Pancreas (tissue), 10 donors: ENCODE data around the gene MAP2K4. TPM values are rescaled to one million over a fixed set of nuclear protein-coding genes. Genes with fewer than 3 reads are reported as not detected.

Experiments used
- ATAC-seq, 4 donors: fragments of 200-7000 bp; cut with Tn5 transposase; one replicate each; pipeline versions ENCODE4 v1.8.0 to v1.9.1; 2020; ENCODE audit warnings: mild to moderate bottlenecking in 4 of 4, moderate library complexity in 4 of 4
- DNase-seq, 6 donors: peaks; one replicate each; pipeline ENCODE4 v3.0.0-alpha.2; 2020
- FAIRE-seq: peaks from 2 replicates; lab custom pipeline; 2012; peaks lifted over from hg19 to GRCh38; lab: Jason Lieb, UNC
- H3K27ac ChIP-seq, 4 donors: fragments of 200-600 bp; sonication (generic); 1 replicate in 3 of 4; 2 replicates in 1 of 4; pipeline versions ENCODE4 v1.5.0 to v1.8.0; 2020
- H3K27me3 ChIP-seq, 4 donors: fragments of 200-600 bp; one replicate each; pipeline ENCODE4 v1.8.0; 2021
- H3K36me3 ChIP-seq, 3 donors: fragments of 200-600 bp; sonication (generic) in 1 of 3; one replicate each; pipeline versions ENCODE4 v1.5.0 to v1.8.0; 2020 to 2021
- H3K4me1 ChIP-seq, 3 donors: fragments of 200-600 bp; one replicate each; pipeline ENCODE4 v1.8.0; 2021
- H3K4me3 ChIP-seq, 4 donors: fragments of 200-600 bp; sonication (generic) in 2 of 4; one replicate each; pipeline versions ENCODE4 v1.5.0 to v1.8.0; 2020 to 2021
- H3K9me3 ChIP-seq, 4 donors: fragments of 200-600 bp; one replicate each; pipeline ENCODE4 v1.8.0; 2021
- WGBS, 2 donors: extraction: QIAGEN DNeasy Blood & Tissue Kit; methylation state at CpG; one replicate each; pipeline ENCODE4 v1.1.7; 2013; 5-methylcytosine and 5-hydroxymethylcytosine counted together
- intact Hi-C, 3 donors: fragments of 100-400 bp; cut with DNase I; formaldehyde crosslinking; loops; one replicate each; pipeline versions ENCODE4 v1.11.1 to v1.14.2; 2022
- polyA plus RNA-seq, 2 donors: library from polyadenylated mRNA; stranded (reverse); fragments of 200-250 nt; gene quantifications; one replicate each; pipeline ENCODE4 v1.2.3, GENCODE V29; 2013
- total RNA-seq, 6 donors: library from RNA; stranded (reverse); fragmentation: NEBNext Ultra II Directional in 4 of 6; extraction: Animal tissue kit (Norgen Biotek cat#: 25700) in 4 of 6; gene quantifications; one replicate each; pipeline versions ENCODE4 v1.2.1 to v1.2.4, GENCODE V29; 2021 to 2023
- TF ChIP-seq, protein P1 (sequence below), 4 donors: fragments of 200-600 bp; sonication (generic) in 3 of 4; IDR thresholded peaks; one replicate each; pipeline versions ENCODE4 v1.5.0 to v1.8.0; 2021; ENCODE audit warnings: antibody characterized with exemption in 4 of 4
- donor health status: healthy with polysubstance abuse.
- donor health status: DM: no; HTN: no; CAD: no; lungs with moderate emphysema.
- donor health status: DM: no; HTN: no; CAD: no.
- donor health status: control.
- donor health status: control.
- donor health status: Bipolar disorder and iron deficiency.
- donor health status: DM: yes; HTN: yes; CAD: no.
- donor health status: DM: no; HTN: no; CAD: no.
- donor health status: DM: no; HTN: no; CAD: no.
- donor health status: DM: yes; HTN: yes; CAD: no.

Gene MAP2K4
- total and polyA plus RNA-seq, 8 donors = 4.9 to 20.4 (median 12.7) TPM

GRCh38 chr17:11986179-11986941 lies 34.3 kb upstream of the MAP2K4 start:
- 85 to 89% methylated on average over 4 of the region's 4 CpGs for WGBS, 2 donors
- Histone ChIP-seq H3K9me3 (no peaks in the 10 kb centered on the region), H3K4me3 (no peak overlapping the region), H3K27me3 (no peaks in the 10 kb centered on the region), H3K4me1 (no peaks in the 10 kb centered on the region), H3K27ac (no peak overlapping the region), H3K36me3 (peaks cover 0 to 6% (median 6%) of the 10 kb centered on the region in 3 donors)
- TF ChIP-seq, protein P1, sequence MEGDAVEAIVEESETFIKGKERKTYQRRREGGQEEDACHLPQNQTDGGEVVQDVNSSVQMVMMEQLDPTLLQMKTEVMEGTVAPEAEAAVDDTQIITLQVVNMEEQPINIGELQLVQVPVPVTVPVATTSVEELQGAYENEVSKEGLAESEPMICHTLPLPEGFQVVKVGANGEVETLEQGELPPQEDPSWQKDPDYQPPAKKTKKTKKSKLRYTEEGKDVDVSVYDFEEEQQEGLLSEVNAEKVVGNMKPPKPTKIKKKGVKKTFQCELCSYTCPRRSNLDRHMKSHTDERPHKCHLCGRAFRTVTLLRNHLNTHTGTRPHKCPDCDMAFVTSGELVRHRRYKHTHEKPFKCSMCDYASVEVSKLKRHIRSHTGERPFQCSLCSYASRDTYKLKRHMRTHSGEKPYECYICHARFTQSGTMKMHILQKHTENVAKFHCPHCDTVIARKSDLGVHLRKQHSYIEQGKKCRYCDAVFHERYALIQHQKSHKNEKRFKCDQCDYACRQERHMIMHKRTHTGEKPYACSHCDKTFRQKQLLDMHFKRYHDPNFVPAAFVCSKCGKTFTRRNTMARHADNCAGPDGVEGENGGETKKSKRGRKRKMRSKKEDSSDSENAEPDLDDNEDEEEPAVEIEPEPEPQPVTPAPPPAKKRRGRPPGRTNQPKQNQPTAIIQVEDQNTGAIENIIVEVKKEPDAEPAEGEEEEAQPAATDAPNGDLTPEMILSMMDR (IDR thresholded peaks at IDR 0.05) = no peak
- DNase-seq (no peak), FAIRE-seq (no peak), ATAC-seq (peak in 1 of 4 donors; percentile 53)
- intact Hi-C loops = loop anchor here in 1 of 3 donors (10.0 kb wide), 1 partner anchor 1112 kb away; no protein-coding TSS in a partner anchor

- intact Hi-C loops = loop anchor here in 1 of 3 donors (10.0 kb wide), 1 partner anchor 1112 kb away; no protein-coding TSS in a partner anchor
- Histone ChIP-seq H3K27ac (no peak overlapping the region), H3K4me3 (no peak overlapping the region), H3K4me1 (no peaks in the 10 kb centered on the region), H3K27me3 (no peaks in the 10 kb centered on the region), H3K9me3 (no peaks in the 10 kb centered on the region), H3K36me3 (peaks cover 0 to 9% (median 6%) of the 10 kb centered on the region in 3 donors)
- ATAC-seq (peak in 3 of 4 donors; percentile 76 to 80 (median 78)), FAIRE-seq (no peak), DNase-seq (no peak)
- TF ChIP-seq, protein P1 (IDR thresholded peaks at IDR 0.05) = peak; percentile 16 to 47 (median 38)
- WGBS, 2 donors = 30 to 39% methylated on average over 5 of the region's 5 CpGs
Observed at GRCh38 chr17:11986942-11987329, 33.7 kb upstream of the MAP2K4 start.

DNA sequence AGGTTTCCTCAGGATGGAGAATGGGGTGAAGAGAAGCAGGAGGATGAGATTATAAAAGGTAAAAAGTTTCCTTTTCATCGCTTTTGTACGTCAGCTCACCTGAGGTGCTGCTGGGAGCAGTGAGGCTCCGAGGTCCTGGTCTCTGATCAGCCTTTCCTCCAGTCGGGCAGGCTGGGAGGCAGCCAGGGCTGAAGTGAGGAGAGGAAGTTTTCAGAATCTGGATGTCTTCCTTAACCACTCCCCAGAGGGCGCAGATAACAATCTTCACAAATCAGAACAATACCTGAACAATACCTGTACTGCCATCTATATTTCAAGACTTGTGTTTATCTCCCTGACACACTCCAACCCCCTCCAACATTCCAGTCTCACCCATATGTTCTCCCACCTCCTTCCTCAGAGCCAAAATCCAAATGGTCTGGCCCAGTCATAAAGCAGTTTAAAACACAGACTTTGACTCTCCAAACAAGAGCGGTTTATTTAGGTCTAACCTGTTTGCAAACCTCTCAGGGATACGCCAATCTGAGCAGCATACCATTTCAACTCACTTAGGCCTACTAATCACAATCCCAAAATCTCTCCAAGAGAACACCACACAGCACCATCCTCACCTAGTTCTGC lies 30.2 kb upstream of the MAP2K4 start:
- intact Hi-C loops = no loop called here
- no peak overlapping the region for H3K4me3 ChIP-seq
- no peaks in the 10 kb centered on the region for H3K4me1 ChIP-seq
- no peaks in the 10 kb centered on the region for H3K27me3 ChIP-seq
- H3K9me3 ChIP-seq = no peaks in the 10 kb centered on the region
- H3K36me3 ChIP-seq = peaks cover 0 to 7% (median 0%) of the 10 kb centered on the region in 3 donors
- 88 to 95% methylated on average over 7 of the region's 7 CpGs for WGBS, 2 donors
- FAIRE-seq = no peak
- no peak for ATAC-seq
- TF ChIP-seq, protein P1 (IDR thresholded peaks at IDR 0.05) = no peak
- no peak for DNase-seq
- H3K27ac ChIP-seq = no peak overlapping the region

DNA sequence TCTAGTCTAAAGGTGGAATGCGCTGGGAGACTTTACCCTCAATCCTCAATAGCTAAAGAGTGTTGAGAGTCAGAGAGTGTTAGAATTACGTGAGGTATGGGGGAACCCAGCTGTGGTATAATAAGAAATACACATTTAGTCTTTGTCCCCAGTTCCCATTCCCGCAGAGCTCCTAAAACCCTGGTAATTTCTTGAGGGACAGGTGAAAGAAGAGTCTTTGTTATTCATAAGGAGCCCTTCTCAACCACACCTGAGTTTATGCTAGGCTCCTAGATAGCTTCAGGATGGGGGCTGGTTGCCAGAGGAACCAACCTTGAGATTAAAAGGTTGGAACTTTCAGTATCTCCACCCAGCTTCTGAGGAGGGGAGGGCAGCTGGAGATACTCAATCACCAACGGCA lies 29.2 kb upstream of the MAP2K4 start:
- intact Hi-C loops = no loop called here
- peaks cover 0 to 7% (median 0%) of the 10 kb centered on the region in 3 donors for H3K36me3 ChIP-seq
- FAIRE-seq = no peak

More for the DNA sequence above, 29.2 kb upstream of the MAP2K4 start:
- Histone ChIP-seq H3K9me3 (no peaks in the 10 kb centered on the region), H3K27me3 (no peaks in the 10 kb centered on the region), H3K4me1 (peaks cover 0 to 8% (median 4%) of the 10 kb centered on the region in 3 donors), H3K27ac (no peak overlapping the region), H3K4me3 (no peak overlapping the region)
- TF ChIP-seq, protein P1 (IDR thresholded peaks at IDR 0.05) = no peak
- WGBS, 2 donors = 67 to 72% methylated on average over 4 of the region's 4 CpGs
- DNase-seq (no peak), ATAC-seq (no peak)
